ENCODE data around the gene SPIN2A. TPM values are rescaled to one million over a fixed set of nuclear protein-coding genes. Genes with fewer than 3 reads are reported as not detected.
"Not testable (repeated sequence)": the region's sequence is repeated elsewhere in the genome, so short reads cannot be mapped to it uniquely, and the experiment has no call there.

Gene SPIN2A
- polyA plus RNA-seq, 3 donors, result 0.71 TPM; not detected in 2

DNA sequence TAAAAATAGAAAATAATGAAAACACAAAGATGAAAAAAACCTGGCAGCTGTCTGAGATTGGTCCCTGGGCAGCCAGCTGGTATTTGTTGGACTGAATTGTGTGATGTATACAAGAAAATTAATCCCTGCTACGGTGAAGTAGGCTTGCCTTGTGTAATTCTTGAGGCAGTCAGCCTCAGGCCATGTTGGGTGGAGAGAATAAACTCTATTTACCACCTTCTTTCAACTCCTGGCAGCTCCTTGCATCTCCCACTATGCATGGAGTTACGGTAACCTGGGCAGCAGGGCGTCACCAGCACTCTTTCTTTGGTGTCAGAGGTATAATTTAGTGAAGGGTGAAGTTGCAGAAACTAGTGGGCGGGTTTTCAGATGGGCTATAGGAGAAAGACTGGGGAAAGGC, 3.5 kb downstream of the SPIN2A start:
- H3K36me3 ChIP-seq (replicated peaks in 1 of 2; ENCODE audit: control insufficient read depth in 1 of 2, insufficient read depth in 2 of 2, low read length in 2 of 2), result no peaks in the 10 kb centered on the region
- intact Hi-C loops (cut with micrococcal nuclease), result no loop called here
- Mint-ChIP-seq H3K27me3 (ENCODE audit: low read depth in 3 of 3) (peaks cover 0 to 6% (median 2%) of the 10 kb centered on the region in 3 donors), H3K27ac (no peak overlapping the region), H3K4me3 (no peak overlapping the region), H3K36me3 (peaks cover 0 to 2% of the 10 kb centered on the region in 2 donors), H3K4me1 (no peaks in the 10 kb centered on the region), H3K9me3 (peaks cover 0 to 8% (median 2%) of the 10 kb centered on the region in 7 donors)
- H3K4me3 ChIP-seq (replicated peaks in 1 of 3; ENCODE audit: low read depth in 2 of 3, low read length in 3 of 3), result no peak overlapping the region
- H3K4me2 ChIP-seq (replicated peaks; ENCODE audit: extremely low read depth, low read length, poor library complexity, severe bottlenecking), result no peak overlapping the region
- no peak for DNase-seq
- H3K27ac ChIP-seq (ENCODE audit: low read depth in 1 of 2, low read length in 2 of 2), result no peak overlapping the region
- no CpG with 5 or more reads among the region's 4 CpGs for WGBS (ENCODE audit: insufficient coverage)
- no peak overlapping the region for H2AFZ ChIP-seq (ENCODE audit: insufficient read depth, low read depth, low read length, poor library complexity, severe bottlenecking)
- TF ChIP-seq, protein P1, sequence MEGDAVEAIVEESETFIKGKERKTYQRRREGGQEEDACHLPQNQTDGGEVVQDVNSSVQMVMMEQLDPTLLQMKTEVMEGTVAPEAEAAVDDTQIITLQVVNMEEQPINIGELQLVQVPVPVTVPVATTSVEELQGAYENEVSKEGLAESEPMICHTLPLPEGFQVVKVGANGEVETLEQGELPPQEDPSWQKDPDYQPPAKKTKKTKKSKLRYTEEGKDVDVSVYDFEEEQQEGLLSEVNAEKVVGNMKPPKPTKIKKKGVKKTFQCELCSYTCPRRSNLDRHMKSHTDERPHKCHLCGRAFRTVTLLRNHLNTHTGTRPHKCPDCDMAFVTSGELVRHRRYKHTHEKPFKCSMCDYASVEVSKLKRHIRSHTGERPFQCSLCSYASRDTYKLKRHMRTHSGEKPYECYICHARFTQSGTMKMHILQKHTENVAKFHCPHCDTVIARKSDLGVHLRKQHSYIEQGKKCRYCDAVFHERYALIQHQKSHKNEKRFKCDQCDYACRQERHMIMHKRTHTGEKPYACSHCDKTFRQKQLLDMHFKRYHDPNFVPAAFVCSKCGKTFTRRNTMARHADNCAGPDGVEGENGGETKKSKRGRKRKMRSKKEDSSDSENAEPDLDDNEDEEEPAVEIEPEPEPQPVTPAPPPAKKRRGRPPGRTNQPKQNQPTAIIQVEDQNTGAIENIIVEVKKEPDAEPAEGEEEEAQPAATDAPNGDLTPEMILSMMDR (IDR thresholded peaks at IDR 0.05), result no peak
- H4K20me1 ChIP-seq (ENCODE audit: insufficient read depth, low read length), result no peaks in the 10 kb centered on the region
- H3K4me1 ChIP-seq (ENCODE audit: control insufficient read depth in 1 of 2, insufficient read depth in 2 of 2, low read length in 2 of 2), result no peaks in the 10 kb centered on the region
- H3K9me3 ChIP-seq (replicated peaks in 1 of 2; ENCODE audit: control insufficient read depth in 1 of 2, insufficient read depth in 1 of 2, low read length in 2 of 2), result no peaks in the 10 kb centered on the region
- H3K9ac ChIP-seq (ENCODE audit: insufficient read depth, low read length, poor library complexity, severe bottlenecking), result no peak overlapping the region
- no peaks in the 10 kb centered on the region for H3K27me3 ChIP-seq (ENCODE audit: control insufficient read depth in 2 of 2, insufficient read depth in 2 of 2, low read length in 2 of 2)
- H3K79me2 ChIP-seq (ENCODE audit: insufficient read depth, low read length), result no peaks in the 10 kb centered on the region

DNA sequence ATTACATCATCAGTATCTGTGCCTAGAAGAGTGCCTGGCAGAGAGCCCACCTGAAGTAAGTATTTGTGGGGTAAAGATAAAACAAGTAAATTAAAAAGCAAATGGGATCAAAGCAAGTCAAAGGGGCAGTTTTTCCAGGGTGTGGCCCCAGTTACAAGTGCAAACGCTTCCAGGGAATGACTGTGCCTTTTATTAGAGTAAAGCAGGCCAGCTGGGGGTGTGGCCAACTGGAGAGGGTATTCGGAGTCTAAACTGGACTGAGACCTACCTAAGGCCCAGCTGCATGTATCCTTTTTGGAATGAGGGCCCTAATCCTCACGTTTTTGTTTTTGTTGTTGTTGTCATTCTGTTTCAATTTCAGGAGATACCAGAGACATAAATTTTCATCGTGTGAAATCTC, 3.9 kb downstream of the SPIN2A start:
- H3K79me2 ChIP-seq (ENCODE audit: insufficient read depth, low read length); H2AFZ ChIP-seq (ENCODE audit: insufficient read depth, low read depth, low read length, poor library complexity, severe bottlenecking); H3K27me3 Mint-ChIP-seq (ENCODE audit: low read depth in 3 of 3); H3K4me3 Mint-ChIP-seq; H3K27ac ChIP-seq (ENCODE audit: low read depth in 1 of 2, low read length in 2 of 2); H3K9ac ChIP-seq (ENCODE audit: insufficient read depth, low read length, poor library complexity, severe bottlenecking); H3K4me1 Mint-ChIP-seq; H3K4me3 ChIP-seq (replicated peaks in 1 of 3; ENCODE audit: low read depth in 2 of 3, low read length in 3 of 3); H3K4me1 ChIP-seq (ENCODE audit: control insufficient read depth in 1 of 2, insufficient read depth in 2 of 2, low read length in 2 of 2); H3K9me3 Mint-ChIP-seq; H3K36me3 ChIP-seq (replicated peaks in 1 of 2; ENCODE audit: control insufficient read depth in 1 of 2, insufficient read depth in 2 of 2, low read length in 2 of 2); H3K27me3 ChIP-seq (ENCODE audit: control insufficient read depth in 2 of 2, insufficient read depth in 2 of 2, low read length in 2 of 2); H3K9me3 ChIP-seq (replicated peaks in 1 of 2; ENCODE audit: control insufficient read depth in 1 of 2, insufficient read depth in 1 of 2, low read length in 2 of 2); H3K27ac Mint-ChIP-seq; H3K36me3 Mint-ChIP-seq; intact Hi-C loops (cut with micrococcal nuclease); H4K20me1 ChIP-seq (ENCODE audit: insufficient read depth, low read length); DNase-seq; H3K4me2 ChIP-seq (replicated peaks; ENCODE audit: extremely low read depth, low read length, poor library complexity, severe bottlenecking): not testable (repeated sequence)
- no CpG with 5 or more reads among the region's 4 CpGs for WGBS (ENCODE audit: insufficient coverage)

Data from CD14-positive monocyte (primary cell).